H1 (cell line): ENCODE measurements around the gene DAGLA. TPM values are rescaled to one million over a fixed set of nuclear protein-coding genes. Genes with fewer than 3 reads are reported as not detected.
A peak's percentile ranks its signal among the peaks of the same experiment; 100 is the strongest.

Experiments used
- CTCF ChIA-PET: fragments of 300-600 bp; sonication (Branson Sonifier 250); formaldehyde crosslinking; loops from one replicate; lab custom pipeline; 2021; ENCODE audit not compliant: partially characterized antibody; lab: Charles Lee
- POLR2A ChIA-PET: fragments of 300-600 bp; sonication (Branson Sonifier 250); formaldehyde crosslinking; loops from one replicate; lab custom pipeline; 2021; ENCODE audit warnings: inconsistent platforms; ENCODE audit not compliant: partially characterized antibody; lab: Charles Lee
- DNase-seq, 2 experiments: peaks; one replicate each; pipeline versions ENCODE4 v3.0.0 to v3.0.0-alpha.2; 2010 to 2022; ENCODE audit warnings: low spot score in 2 of 2, low read depth in 1 of 2, mixed read lengths in 1 of 2
- FAIRE-seq: peaks from 2 replicates; lab custom pipeline; 2011; peaks lifted over from hg19 to GRCh38; lab: Jason Lieb, UNC
- H2AFZ ChIP-seq: 2 replicates; pipeline ENCODE4 v1.8.1; 2012; ENCODE audit warnings: low read length, inconsistent platforms
- H2AK5ac ChIP-seq: 2 replicates; pipeline ENCODE4 v1.6.1; 2013; ENCODE audit warnings: low read depth, low read length
- H2BK120ac ChIP-seq: replicated peaks from 2 replicates; pipeline ENCODE3; 2013; ENCODE audit warnings: low read depth, low read length, inconsistent platforms
- H2BK12ac ChIP-seq: 2 replicates; pipeline ENCODE4 v1.6.1; 2013; ENCODE audit warnings: low read depth, low read length
- H2BK15ac ChIP-seq: 2 replicates; pipeline ENCODE4 v1.6.1; 2013; ENCODE audit warnings: low read length
- H2BK20ac ChIP-seq: 2 replicates; pipeline ENCODE4 v1.6.1; 2013; ENCODE audit warnings: low read length
- H2BK5ac ChIP-seq: 2 replicates; pipeline ENCODE4 v1.6.1; 2013; ENCODE audit warnings: low read depth, low read length
- H3K14ac ChIP-seq: 2 replicates; pipeline ENCODE4 v1.6.1; 2013; ENCODE audit warnings: inconsistent platforms; ENCODE audit not compliant: insufficient read length
- H3K18ac ChIP-seq: 2 replicates; pipeline ENCODE4 v1.6.1; 2013; ENCODE audit warnings: low read length; ENCODE audit errors: extremely low read depth
- H3K23ac ChIP-seq: 2 replicates; pipeline ENCODE4 v1.6.1; 2013; ENCODE audit warnings: inconsistent platforms; ENCODE audit not compliant: insufficient read length
- H3K23me2 ChIP-seq: 2 replicates; pipeline ENCODE4 v1.6.1; 2013; ENCODE audit warnings: low read depth, low read length
- H3K27ac ChIP-seq: 2 replicates; pipeline ENCODE4 v1.6.1; 2011; ENCODE audit warnings: low read depth, low read length, inconsistent platforms
- H3K27me3 ChIP-seq, 4 experiments: replicated peaks in 1 of 4; 1 replicate in 1 of 4; 2 replicates in 3 of 4; pipeline versions ENCODE4 v1.6.1 to v1.8.1; 2011 to 2013; ENCODE audit warnings: low read length in 3 of 4, mild to moderate bottlenecking in 3 of 4, inconsistent platforms in 2 of 4, mixed read lengths in 2 of 4, moderate library complexity in 1 of 4; ENCODE audit not compliant: control insufficient read depth in 3 of 4, insufficient read depth in 3 of 4; ENCODE audit errors: extremely low read depth in 1 of 4
- H3K36me3 ChIP-seq, 4 experiments: 2 replicates each; pipeline versions ENCODE4 v1.6.1 to v1.8.1; 2011 to 2013; ENCODE audit warnings: mild to moderate bottlenecking in 4 of 4, low read length in 3 of 4, moderate library complexity in 2 of 4, control low read depth in 1 of 4, inconsistent platforms in 1 of 4; ENCODE audit not compliant: insufficient read depth in 4 of 4, control insufficient read depth in 2 of 4
- H3K4ac ChIP-seq: replicated peaks from 2 replicates; pipeline ENCODE3; 2013; ENCODE audit warnings: low read length, low read depth, mixed read lengths, inconsistent platforms; ENCODE audit not compliant: insufficient read length
- H3K4me1 ChIP-seq, 4 experiments: replicated peaks in 1 of 4; 1 replicate in 1 of 4; 2 replicates in 3 of 4; pipeline versions ENCODE4 v1.6.1 to v1.8.1; 2011 to 2013; ENCODE audit warnings: low read length in 3 of 4, inconsistent platforms in 2 of 4, mixed read lengths in 1 of 4; ENCODE audit not compliant: insufficient read depth in 4 of 4, control insufficient read depth in 3 of 4
- H3K4me2 ChIP-seq, 2 experiments: 2 replicates each; pipeline versions ENCODE4 v1.6.1 to v1.8.1; 2011 to 2013; ENCODE audit warnings: low read depth in 2 of 2, low read length in 2 of 2, control low read depth in 1 of 2, inconsistent platforms in 1 of 2, mild to moderate bottlenecking in 1 of 2; ENCODE audit not compliant: insufficient read depth in 1 of 2
- H3K4me3 ChIP-seq, 4 experiments: fragments of 200-600, 300-600 bp in 1 of 4; sonication (generic), shearing (Covaris generic), sonication (Bioruptor Twin) in 1 of 4; 2 replicates each; pipeline versions ENCODE4 v1.5.1 to v1.8.1; 2011 to 2016; ENCODE audit warnings: low read length in 4 of 4, low read depth in 3 of 4, control low read depth in 2 of 4, inconsistent platforms in 2 of 4, mild to moderate bottlenecking in 2 of 4, mixed read lengths in 1 of 4, moderate library complexity in 1 of 4; ENCODE audit not compliant: insufficient read depth in 2 of 4; ENCODE audit errors: extremely low read depth in 1 of 4
- H3K56ac ChIP-seq: replicated peaks from 2 replicates; pipeline ENCODE3; 2013; ENCODE audit warnings: low read depth, mild to moderate bottlenecking, mixed read lengths, low read length, inconsistent platforms; ENCODE audit not compliant: insufficient read length
- H3K79me1 ChIP-seq: 2 replicates; pipeline ENCODE4 v1.6.1; 2013; ENCODE audit warnings: low read depth, low read length, control low read depth
- H3K79me2 ChIP-seq, 2 experiments: 2 replicates each; pipeline versions ENCODE4 v1.6.1 to v1.8.1; 2012 to 2013; ENCODE audit warnings: low read length in 2 of 2, mild to moderate bottlenecking in 2 of 2, inconsistent platforms in 1 of 2; ENCODE audit not compliant: insufficient read depth in 2 of 2, control insufficient read depth in 1 of 2
- H3K9ac ChIP-seq, 4 experiments: replicated peaks in 1 of 4; 1 replicate in 1 of 4; 2 replicates in 3 of 4; pipeline versions ENCODE4 v1.6.1 to v1.8.1; 2011 to 2013; ENCODE audit warnings: low read depth in 3 of 4, low read length in 3 of 4, control low read depth in 2 of 4, mild to moderate bottlenecking in 2 of 4, moderate library complexity in 2 of 4, inconsistent platforms in 1 of 4; ENCODE audit errors: extremely low read depth in 1 of 4
- H3K9me3 ChIP-seq, 2 experiments: 2 replicates each; pipeline versions ENCODE4 v1.6.1 to v1.8.1; 2012 to 2013; ENCODE audit warnings: mild to moderate bottlenecking in 2 of 2, moderate library complexity in 2 of 2, control low read depth in 1 of 2, inconsistent platforms in 1 of 2, low read depth in 1 of 2, low read length in 1 of 2, mixed read lengths in 1 of 2; ENCODE audit not compliant: insufficient read depth in 2 of 2
- H4K20me1 ChIP-seq, 2 experiments: replicated peaks in 1 of 2; 2 replicates each; pipeline versions ENCODE3 to v1.8.1; 2011 to 2013; ENCODE audit warnings: inconsistent platforms in 2 of 2, low read length in 2 of 2, mild to moderate bottlenecking in 1 of 2; ENCODE audit not compliant: insufficient read depth in 2 of 2, control insufficient read depth in 1 of 2
- H4K5ac ChIP-seq: 2 replicates; pipeline ENCODE4 v1.6.1; 2013; ENCODE audit warnings: low read length, low read depth, mixed read lengths, inconsistent platforms; ENCODE audit not compliant: insufficient read length
- H4K8ac ChIP-seq: 2 replicates; pipeline ENCODE4 v1.8.0; 2013; ENCODE audit warnings: mild to moderate bottlenecking, moderate library complexity, low read length, inconsistent platforms; ENCODE audit not compliant: insufficient read depth; ENCODE audit errors: extremely low read depth
- H4K91ac ChIP-seq: replicated peaks from 2 replicates; pipeline ENCODE3; 2013; ENCODE audit warnings: low read length, mixed read lengths, inconsistent platforms; ENCODE audit not compliant: insufficient read length
- EGR1 ChIP-seq: IDR thresholded peaks from 2 replicates; pipeline ENCODE4 v1.6.1; 2011; ENCODE audit warnings: low read depth, low read length, borderline replicate concordance
- WGBS, 2 experiments: shearing (Covaris generic) in 1 of 2; methylation state at CpG; one replicate each; pipeline versions ENCODE4 v1.1.6 to v1.1.7; 2013 to 2015; ENCODE audit warnings: low lambda C conversion rate in 2 of 2, mixed read lengths in 2 of 2, inconsistent platforms in 1 of 2, low coverage in 1 of 2, missing lambda C conversion rate in 1 of 2; ENCODE audit not compliant: insufficient replicate concordance in 2 of 2, insufficient coverage in 1 of 2, insufficient read length in 1 of 2; ENCODE audit errors: extremely low coverage in 1 of 2, missing lambda C conversion rate in 1 of 2; 5-methylcytosine and 5-hydroxymethylcytosine counted together
- polyA plus RNA-seq, 7 experiments: library from polyadenylated mRNA; depleted of rRNA in 3 of 7; stranded (reverse) in 5 of 7; unstranded in 2 of 7; fragments of >200 nt in 5 of 7; fragments of 200-250 nt in 2 of 7; gene quantifications; 1 replicate in 5 of 7; 2 replicates in 1 of 7; 4 replicates in 1 of 7; pipeline versions ENCODE4 v1.2.1 to v1.2.3, GENCODE V29; 2011 to 2013; ENCODE audit warnings: missing spikeins in 2 of 7, mixed read lengths in 2 of 7
- total RNA-seq: library from RNA; stranded (reverse); fragmentation: NEBNext Ultra II Directional; extraction: Animal tissue kit (Norgen Biotek cat#: 25700); gene quantifications from 2 replicates; pipeline ENCODE4 v1.2.1, GENCODE V29; 2021

Gene DAGLA
- total and polyA plus RNA-seq, 2 of the 8 experiments (the other 6 are each of a cell fraction or from before 2014, with no cell fraction given): 3.6 to 6.6 TPM

- Histone ChIP-seq H2AFZ (no peak overlapping the region), H3K4ac (peak overlapping the region; percentile 41), H3K9me3 (no peaks in the 10 kb centered on the region), H3K36me3 (no peaks in the 10 kb centered on the region), H3K56ac (no peak overlapping the region), H3K4me2 (no peak overlapping the region), H3K79me1 (no peaks in the 10 kb centered on the region), H2BK5ac (peak overlapping the region; percentile 66; the same call in 1 of the 2 replicates), H4K5ac (no peak overlapping the region), H3K4me3 (no peak overlapping the region), H3K23ac (no peak overlapping the region), H3K14ac (no peak overlapping the region), H4K20me1 (peaks cover 0 to 1% of the 10 kb centered on the region in 2 experiments), H3K23me2 (no peaks in the 10 kb centered on the region), H2BK12ac (peak overlapping the region; percentile 87; the same call in 1 of the 2 replicates), H2BK120ac (no peak overlapping the region), H2BK15ac (0 out of 2 replicates have a peak overlapping the region, but pooled peaks have one; percentile 72), H3K4me1 (peaks cover 0 to 23% (median 15%) of the 10 kb centered on the region in 4 experiments; a peak in 6 of 7 replicates), H2BK20ac (no peak overlapping the region; the same call in 1 of the 2 replicates), H4K8ac (no peak overlapping the region), H3K27ac (no peak overlapping the region), H2AK5ac (0 out of 2 replicates have a peak overlapping the region, but pooled peaks have one; percentile 3), H3K9ac (no peak overlapping the region), H3K27me3 (no peaks in the 10 kb centered on the region), H3K79me2 (no peaks in the 10 kb centered on the region), H4K91ac (peak overlapping the region; percentile 17), H3K18ac (peak overlapping the region; percentile 32; the same call in 1 of the 2 replicates)
- no peak for FAIRE-seq
- ChIA-PET CTCF (interaction anchor here (0.9 to 1.8 kb wide), 2 partner anchors 12 to 17 kb away, joined by 4 read pairs; no protein-coding TSS in a partner anchor), POLR2A (no interaction called here)
- WGBS, 2 experiments: 100% methylated on average over 2 of the region's 13 CpGs; no CpG with 5 or more reads in 1 of the 2 experiments
- DNase-seq: no peak
- no peak for TF ChIP-seq EGR1
Observed at GRCh38 chr11:61760946-61761345, 80.8 kb downstream of the DAGLA start.
